ENCODE results near the gene KRTAP3-3.

Gene KRTAP3-3

DNA sequence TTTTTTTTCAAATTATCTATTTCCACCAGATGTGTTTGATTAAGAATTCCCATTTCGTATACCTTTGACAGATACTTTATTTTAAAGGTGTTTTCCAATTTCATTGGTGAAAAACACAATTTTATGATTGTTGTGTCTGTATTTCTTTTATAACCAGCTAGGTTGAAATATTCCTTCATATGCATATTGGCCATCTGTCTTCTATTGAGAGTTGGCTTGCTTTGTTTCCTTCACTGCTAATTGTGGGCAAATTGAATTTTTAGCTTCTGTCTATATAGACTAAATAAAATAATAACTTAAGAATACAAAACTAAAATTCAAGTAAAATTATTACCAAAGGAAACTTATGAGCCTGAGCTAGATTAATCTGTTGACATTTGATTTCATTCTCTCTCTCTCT, 1.2 kb upstream of the KRTAP3-3 start:
- DNase-seq (ENCODE audit: extremely low read depth, low read depth), result no peak
- no peak overlapping the region for H3K4me3 ChIP-seq (replicated peaks; ENCODE audit: low read depth, low read length)
- TF ChIP-seq CTCF (IDR thresholded peaks at IDR 0.05; ENCODE audit: low read depth, low read length, missing control alignments), result no peak

- no peak for DNase-seq (ENCODE audit: extremely low read depth, low read depth)
- no peak for TF ChIP-seq CTCF (IDR thresholded peaks at IDR 0.05; ENCODE audit: low read depth, low read length, missing control alignments)
- no peak overlapping the region for H3K4me3 ChIP-seq (replicated peaks; ENCODE audit: low read depth, low read length)
These were observed 880 bp downstream of the KRTAP3-3 start for GRCh38 chr17:40993084-40993483.

GRCh38 chr17:40992666-40993065, 1.3 kb downstream of the KRTAP3-3 start:
- H3K4me3 ChIP-seq (replicated peaks; ENCODE audit: low read depth, low read length), result no peak overlapping the region
- DNase-seq (ENCODE audit: extremely low read depth, low read depth), result no peak
- TF ChIP-seq CTCF (IDR thresholded peaks at IDR 0.05; ENCODE audit: low read depth, low read length, missing control alignments), result no peak

GRCh38 chr17:40986920-40987319, 7.0 kb downstream of the KRTAP3-3 start:
- TF ChIP-seq CTCF (IDR thresholded peaks at IDR 0.05; ENCODE audit: low read depth, low read length, missing control alignments), result no peak

GRCh38 chr17:40984226-40984625, 9.7 kb downstream of the KRTAP3-3 start, which contains the start of gene KRT40:
Gene KRT40, minus strand, starts transcription at chr17:40984326. Its CDS starts 53 bp downstream, at chr17:40984273.
- no peak within 1 kb of the TSS for H3K4me3 ChIP-seq (replicated peaks; ENCODE audit: low read depth, low read length)
- no peak for TF ChIP-seq CTCF (IDR thresholded peaks at IDR 0.05; ENCODE audit: low read depth, low read length, missing control alignments)
- no peak for DNase-seq (ENCODE audit: extremely low read depth, low read depth)

More at GRCh38 chr17:40986920-40987319, 7.0 kb downstream of the KRTAP3-3 start:
- DNase-seq (ENCODE audit: extremely low read depth, low read depth), result no peak
- H3K4me3 ChIP-seq (replicated peaks; ENCODE audit: low read depth, low read length), result no peak overlapping the region

- H3K4me3 ChIP-seq (replicated peaks; ENCODE audit: low read depth, low read length), result no peak overlapping the region
- DNase-seq (ENCODE audit: extremely low read depth, low read depth), result no peak
These were observed 12.8 kb downstream of the KRTAP3-3 start for GRCh38 chr17:40981115-40981514.

More at GRCh38 chr17:40981115-40981514, 12.8 kb downstream of the KRTAP3-3 start:
- TF ChIP-seq CTCF (IDR thresholded peaks at IDR 0.05; ENCODE audit: low read depth, low read length, missing control alignments), result no peak

Data from HFF-Myc (cell line).